ENCODE results near the gene PNMT.
A peak's percentile ranks its signal among the peaks of the same experiment; 100 is the strongest.

PNMT gene

DNA sequence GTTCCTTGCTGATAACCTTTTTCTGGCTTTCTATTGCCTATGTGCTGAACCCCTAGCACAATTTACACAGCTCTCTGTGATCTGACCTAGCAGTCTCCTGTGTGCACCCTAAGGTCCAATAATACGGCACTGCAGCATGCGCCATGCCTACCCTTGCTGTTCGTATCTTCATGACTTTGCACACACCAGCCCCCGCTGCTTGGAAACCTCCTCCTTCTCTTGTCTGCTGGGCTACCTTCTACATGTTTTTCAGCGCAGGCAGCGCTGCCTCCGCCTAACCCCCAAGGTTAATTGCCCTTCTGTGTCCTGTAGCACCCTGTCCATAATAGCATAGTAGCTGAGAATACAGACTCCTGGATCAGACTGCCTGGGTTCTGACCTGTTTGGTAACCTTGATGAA is 29.9 kb upstream of the PNMT start:
- TF ChIP-seq ZBTB7A (IDR thresholded peaks at IDR 0.05; ENCODE audit: low read depth) (no peak), TEAD4 (IDR thresholded peaks at IDR 0.05) (no peak), EP300 (IDR thresholded peaks at IDR 0.05; ENCODE audit: borderline replicate concordance) (no peak), CEBPB (IDR thresholded peaks at IDR 0.05) (no peak), EGR1 (IDR thresholded peaks at IDR 0.05) (no peak), YY1 (IDR thresholded peaks at IDR 0.05; ENCODE audit: low read depth) (no peak), CREB1 (IDR thresholded peaks at IDR 0.05; ENCODE audit: low read depth) (no peak), TCF12 (IDR thresholded peaks at IDR 0.05; ENCODE audit: low read depth) (no peak)
- TF ChIP-seq, protein P1, sequence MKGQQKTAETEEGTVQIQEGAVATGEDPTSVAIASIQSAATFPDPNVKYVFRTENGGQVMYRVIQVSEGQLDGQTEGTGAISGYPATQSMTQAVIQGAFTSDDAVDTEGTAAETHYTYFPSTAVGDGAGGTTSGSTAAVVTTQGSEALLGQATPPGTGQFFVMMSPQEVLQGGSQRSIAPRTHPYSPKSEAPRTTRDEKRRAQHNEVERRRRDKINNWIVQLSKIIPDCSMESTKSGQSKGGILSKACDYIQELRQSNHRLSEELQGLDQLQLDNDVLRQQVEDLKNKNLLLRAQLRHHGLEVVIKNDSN (IDR thresholded peaks at IDR 0.05): no peak

DNA sequence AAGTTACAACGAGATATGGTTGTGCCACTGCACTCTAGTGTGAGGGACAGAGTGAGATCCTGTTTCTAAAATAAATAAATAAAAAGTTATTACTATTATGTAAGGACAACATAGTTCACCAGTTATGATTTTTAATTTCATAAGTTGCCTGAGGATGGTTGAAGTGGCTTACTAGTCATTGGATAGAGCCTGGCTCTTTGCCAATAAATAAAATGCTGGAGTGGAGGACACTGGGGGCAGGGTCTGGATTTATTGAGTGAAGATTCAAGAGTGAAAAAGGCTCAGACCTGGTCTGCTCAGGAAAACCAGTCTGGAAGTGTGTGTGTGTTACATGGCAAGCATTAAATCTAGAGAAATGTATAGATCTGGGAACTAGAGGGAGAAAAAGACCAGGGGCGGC is 29.2 kb upstream of the PNMT start:
- 0 out of 2 replicates have a peak, but pooled peaks have one; percentile 18 for TF ChIP-seq NFIC (IDR thresholded peaks at IDR 0.05)
- TF ChIP-seq CEBPB (IDR thresholded peaks at IDR 0.05): no peak
- no peak for TF ChIP-seq EGR1 (IDR thresholded peaks at IDR 0.05)
- no peak for TF ChIP-seq YY1 (IDR thresholded peaks at IDR 0.05; ENCODE audit: low read depth)
- TF ChIP-seq RAD21 (IDR thresholded peaks at IDR 0.05; ENCODE audit: low read depth): no peak
- no peak for TF ChIP-seq EP300 (IDR thresholded peaks at IDR 0.05; ENCODE audit: borderline replicate concordance)

DNA sequence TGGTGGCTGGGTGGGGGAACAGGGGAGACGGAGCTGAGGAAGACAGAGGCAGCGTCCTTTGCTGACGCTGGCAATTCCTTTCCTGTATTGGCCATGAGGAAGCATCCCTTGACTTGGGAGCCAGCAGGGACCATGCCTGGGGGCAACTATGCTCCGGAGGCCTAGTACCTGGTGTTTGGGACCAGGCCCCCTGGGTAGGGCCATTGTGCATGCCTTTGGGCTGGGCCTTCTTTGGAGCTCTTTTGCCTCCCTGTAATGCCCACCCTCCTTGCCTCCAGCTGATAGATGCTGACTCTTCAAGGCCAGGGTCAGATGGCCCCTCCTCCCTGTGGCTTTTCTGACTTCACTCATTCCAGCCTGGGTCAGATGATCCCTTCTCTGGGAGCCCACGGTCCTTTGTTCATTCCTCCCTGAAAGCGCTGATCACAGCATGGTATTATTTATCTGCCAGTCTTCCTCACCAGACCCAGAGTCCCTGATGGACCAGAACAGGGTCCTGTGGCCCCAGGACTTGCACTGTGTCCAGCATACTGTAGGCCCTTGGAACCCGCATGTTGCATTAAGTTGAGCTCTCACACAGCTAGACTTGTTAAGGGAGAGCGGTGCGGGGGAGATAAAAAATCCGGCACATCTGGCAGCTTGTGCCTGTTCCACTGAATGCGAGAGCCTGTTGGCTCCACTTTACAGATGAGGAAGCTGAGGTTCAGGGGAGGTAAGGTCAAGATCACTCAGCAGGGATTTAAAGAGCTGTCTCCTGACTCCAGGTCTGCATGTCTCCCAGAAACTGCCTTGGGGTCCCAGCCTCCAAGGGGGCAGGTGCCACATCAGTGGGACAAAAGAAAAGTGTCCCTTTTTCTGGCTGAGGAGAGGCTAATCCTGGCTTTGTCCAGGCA is 28.4 kb upstream of the PNMT start:
- TF ChIP-seq NFIC (IDR thresholded peaks at IDR 0.05) (no peak), TAF1 (IDR thresholded peaks at IDR 0.05; ENCODE audit: low read depth) (no peak), FOXM1 (IDR thresholded peaks at IDR 0.05; ENCODE audit: borderline replicate concordance, low read depth) (no peak), EGR1 (IDR thresholded peaks at IDR 0.05) (no peak)
- TF ChIP-seq, protein P2, sequence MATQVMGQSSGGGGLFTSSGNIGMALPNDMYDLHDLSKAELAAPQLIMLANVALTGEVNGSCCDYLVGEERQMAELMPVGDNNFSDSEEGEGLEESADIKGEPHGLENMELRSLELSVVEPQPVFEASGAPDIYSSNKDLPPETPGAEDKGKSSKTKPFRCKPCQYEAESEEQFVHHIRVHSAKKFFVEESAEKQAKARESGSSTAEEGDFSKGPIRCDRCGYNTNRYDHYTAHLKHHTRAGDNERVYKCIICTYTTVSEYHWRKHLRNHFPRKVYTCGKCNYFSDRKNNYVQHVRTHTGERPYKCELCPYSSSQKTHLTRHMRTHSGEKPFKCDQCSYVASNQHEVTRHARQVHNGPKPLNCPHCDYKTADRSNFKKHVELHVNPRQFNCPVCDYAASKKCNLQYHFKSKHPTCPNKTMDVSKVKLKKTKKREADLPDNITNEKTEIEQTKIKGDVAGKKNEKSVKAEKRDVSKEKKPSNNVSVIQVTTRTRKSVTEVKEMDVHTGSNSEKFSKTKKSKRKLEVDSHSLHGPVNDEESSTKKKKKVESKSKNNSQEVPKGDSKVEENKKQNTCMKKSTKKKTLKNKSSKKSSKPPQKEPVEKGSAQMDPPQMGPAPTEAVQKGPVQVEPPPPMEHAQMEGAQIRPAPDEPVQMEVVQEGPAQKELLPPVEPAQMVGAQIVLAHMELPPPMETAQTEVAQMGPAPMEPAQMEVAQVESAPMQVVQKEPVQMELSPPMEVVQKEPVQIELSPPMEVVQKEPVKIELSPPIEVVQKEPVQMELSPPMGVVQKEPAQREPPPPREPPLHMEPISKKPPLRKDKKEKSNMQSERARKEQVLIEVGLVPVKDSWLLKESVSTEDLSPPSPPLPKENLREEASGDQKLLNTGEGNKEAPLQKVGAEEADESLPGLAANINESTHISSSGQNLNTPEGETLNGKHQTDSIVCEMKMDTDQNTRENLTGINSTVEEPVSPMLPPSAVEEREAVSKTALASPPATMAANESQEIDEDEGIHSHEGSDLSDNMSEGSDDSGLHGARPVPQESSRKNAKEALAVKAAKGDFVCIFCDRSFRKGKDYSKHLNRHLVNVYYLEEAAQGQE (IDR thresholded peaks at IDR 0.05; ENCODE audit: low read depth): no peak
- TF ChIP-seq, protein P3, sequence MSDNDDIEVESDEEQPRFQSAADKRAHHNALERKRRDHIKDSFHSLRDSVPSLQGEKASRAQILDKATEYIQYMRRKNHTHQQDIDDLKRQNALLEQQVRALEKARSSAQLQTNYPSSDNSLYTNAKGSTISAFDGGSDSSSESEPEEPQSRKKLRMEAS (IDR thresholded peaks at IDR 0.05): no peak

DNA sequence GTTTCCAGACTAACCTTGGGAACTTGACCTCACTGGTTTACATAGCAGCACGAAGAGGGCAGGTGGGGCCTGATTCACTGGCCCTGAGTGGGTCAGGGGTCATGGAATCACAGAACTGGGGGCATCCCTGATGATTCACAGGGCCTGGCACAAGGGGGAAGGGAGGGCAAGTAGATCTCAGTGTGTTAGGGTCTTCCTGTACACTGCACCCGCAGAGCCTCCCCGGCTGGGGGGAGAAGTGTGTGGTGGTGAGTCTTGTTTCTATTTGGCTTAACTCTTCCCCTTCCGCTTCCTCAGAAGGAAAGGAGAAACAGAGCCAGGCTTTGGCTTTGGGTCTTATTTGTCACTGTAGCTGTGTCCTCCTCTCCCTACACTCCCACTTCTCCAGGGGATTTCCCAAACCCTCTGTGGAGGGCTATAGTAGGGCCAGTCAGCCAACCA is 27.6 kb upstream of the PNMT start:
- TF ChIP-seq, protein P2 (IDR thresholded peaks at IDR 0.05; ENCODE audit: low read depth): no peak

DNA sequence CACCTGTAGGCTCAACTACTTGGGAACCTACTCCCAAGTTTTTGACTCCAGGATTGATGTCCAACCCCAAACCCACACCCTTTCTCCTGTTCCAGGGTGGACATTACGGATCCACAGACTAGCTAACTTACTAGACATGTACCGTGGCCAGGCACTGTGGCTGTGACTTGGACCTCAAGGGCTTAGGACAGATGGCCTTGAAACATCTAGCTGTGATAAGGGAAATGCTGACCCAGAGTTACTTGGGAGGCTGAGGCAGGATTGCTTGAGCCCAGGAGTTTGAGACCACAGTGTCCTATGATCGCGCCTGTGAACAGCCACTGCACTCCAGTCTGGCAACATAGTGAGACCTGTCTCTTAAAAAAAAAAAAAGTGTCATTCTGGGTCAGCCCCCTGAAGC is 27.2 kb upstream of the PNMT start:
- TF ChIP-seq CEBPB (IDR thresholded peaks at IDR 0.05) (no peak), TEAD4 (IDR thresholded peaks at IDR 0.05) (no peak), EGR1 (IDR thresholded peaks at IDR 0.05) (no peak), RAD21 (IDR thresholded peaks at IDR 0.05; ENCODE audit: low read depth) (no peak), CREB1 (IDR thresholded peaks at IDR 0.05; ENCODE audit: low read depth) (no peak), TCF12 (IDR thresholded peaks at IDR 0.05; ENCODE audit: low read depth) (no peak), NFIC (IDR thresholded peaks at IDR 0.05) (no peak), YY1 (IDR thresholded peaks at IDR 0.05; ENCODE audit: low read depth) (no peak), FOXM1 (IDR thresholded peaks at IDR 0.05; ENCODE audit: borderline replicate concordance, low read depth) (no peak), TAF1 (IDR thresholded peaks at IDR 0.05; ENCODE audit: low read depth) (no peak), ZBTB7A (IDR thresholded peaks at IDR 0.05; ENCODE audit: low read depth) (no peak), EP300 (IDR thresholded peaks at IDR 0.05; ENCODE audit: borderline replicate concordance) (no peak)
- TF ChIP-seq, protein P1 (IDR thresholded peaks at IDR 0.05): no peak
- TF ChIP-seq, protein P3 (IDR thresholded peaks at IDR 0.05): no peak
- TF ChIP-seq, protein P2 (IDR thresholded peaks at IDR 0.05; ENCODE audit: low read depth): no peak
